ENCODE measurements around the gene ITGAX.

The ITGAX gene

GRCh38 chr16:31373235-31373634 lies 18.3 kb downstream of the ITGAX start:
- no peak for DNase-seq (ENCODE audit: low read depth in 2 of 2)

GRCh38 chr16:31375231-31375630 lies 20.3 kb downstream of the ITGAX start:
- no peak for DNase-seq (ENCODE audit: low read depth in 2 of 2)

- DNase-seq (ENCODE audit: low read depth in 2 of 2) = no peak
These were observed 21.7 kb downstream of the ITGAX start for GRCh38 chr16:31376705-31377104.

- no peak for DNase-seq (ENCODE audit: low read depth in 2 of 2)
These were observed 22.4 kb downstream of the ITGAX start for GRCh38 chr16:31377210-31377903.

GRCh38 chr16:31380201-31380600 lies 25.2 kb downstream of the ITGAX start:
- no peak for DNase-seq (ENCODE audit: low read depth in 2 of 2)

GRCh38 chr16:31382485-31383161 lies 27.6 kb downstream of the ITGAX start:
- DNase-seq (ENCODE audit: low read depth in 2 of 2) = peak; percentile 27 to 50

GRCh38 chr16:31385680-31386079 lies 30.7 kb downstream of the ITGAX start:
- no peak for DNase-seq (ENCODE audit: low read depth in 2 of 2)

GRCh38 chr16:31386157-31386984 lies 31.4 kb downstream of the ITGAX start:
- DNase-seq (ENCODE audit: low read depth in 2 of 2) = no peak

GRCh38 chr16:31388535-31388934 lies 33.6 kb downstream of the ITGAX start:
- no peak for DNase-seq (ENCODE audit: low read depth in 2 of 2)

GRCh38 chr16:31390504-31391041 lies 35.6 kb downstream of the ITGAX start:
- no peak for DNase-seq (ENCODE audit: low read depth in 2 of 2)

GRCh38 chr16:31393056-31393455 lies 38.1 kb downstream of the ITGAX start, which contains the start of gene ITGAD:
TSS of gene ITGAD (plus strand) at chr16:31393335. CDS start at chr16:31393361, 26 bp downstream.
- no peak for DNase-seq (ENCODE audit: low read depth in 2 of 2)

- no peak for DNase-seq (ENCODE audit: low read depth in 2 of 2)
These were observed 40.7 kb downstream of the ITGAX start for GRCh38 chr16:31395647-31396046.

GRCh38 chr16:31397096-31397660 lies 42.2 kb downstream of the ITGAX start:
- DNase-seq (ENCODE audit: low read depth in 2 of 2) = no peak

- DNase-seq (ENCODE audit: low read depth in 2 of 2) = no peak
These were observed 42.7 kb downstream of the ITGAX start for GRCh38 chr16:31397701-31398100.

GRCh38 chr16:31400191-31400590 lies 45.2 kb downstream of the ITGAX start:
- DNase-seq (ENCODE audit: low read depth in 2 of 2) = no peak

- DNase-seq (ENCODE audit: low read depth in 2 of 2) = no peak
These were observed 46.5 kb downstream of the ITGAX start for GRCh38 chr16:31401436-31401835.

- no peak for DNase-seq (ENCODE audit: low read depth in 2 of 2)
These were observed 47.7 kb downstream of the ITGAX start for GRCh38 chr16:31402687-31403086.

- no peak for DNase-seq (ENCODE audit: low read depth in 2 of 2)
These were observed 48.8 kb downstream of the ITGAX start for GRCh38 chr16:31403590-31404352.

- no peak for DNase-seq (ENCODE audit: low read depth in 2 of 2)
These were observed 49.5 kb downstream of the ITGAX start for GRCh38 chr16:31404353-31405064.

GRCh38 chr16:31407406-31407805 lies 52.4 kb downstream of the ITGAX start:
- no peak for DNase-seq (ENCODE audit: low read depth in 2 of 2)

Measured in stimulated activated CD4-positive, alpha-beta T cell treated with anti-CD3 and anti-CD28 coated beads, Interleukin-1b, Interleukin-23, amount 100 ng/mL, for 4 hours (primary cell).